ENCODE results near the gene TRPV6. TPM values are rescaled to one million over a fixed set of nuclear protein-coding genes. Genes with fewer than 3 reads are reported as not detected.

The TRPV6 gene
- total RNA-seq, 1 experiment from 2014 or later: 1.7 TPM

GRCh38 chr7:142869434-142869833 lies 16.1 kb downstream of the TRPV6 start:
- H3K9ac ChIP-seq (ENCODE audit: low read length): no peak overlapping the region
- H3K4me1 ChIP-seq (ENCODE audit: control insufficient read depth in 1 of 2, insufficient read depth in 2 of 2, low read length in 2 of 2): no peaks in the 10 kb centered on the region
- intact Hi-C loops (cut with micrococcal nuclease): no loop called here
- no peaks in the 10 kb centered on the region for H3K9me2 ChIP-seq (ENCODE audit: insufficient read depth)
- TF ChIP-seq EGR1 (IDR thresholded peaks at IDR 0.05; ENCODE audit: low read depth): no peak
- no peak for TF ChIP-seq JUND (IDR thresholded peaks at IDR 0.05)
- TF ChIP-seq CBX3 (IDR thresholded peaks at IDR 0.05; ENCODE audit: low read depth): no peak
- TF ChIP-seq REST (IDR thresholded peaks at IDR 0.05; ENCODE audit: low read depth): no peak
- DNase-seq (ENCODE audit: low read depth, low spot score) (no peak), ATAC-seq (no peak)
- no peak overlapping the region for H2AFZ ChIP-seq (ENCODE audit: low read depth, low read length, poor library complexity, severe bottlenecking)
- no peaks in the 10 kb centered on the region for H3K79me2 ChIP-seq (ENCODE audit: insufficient read depth, low read length)
- ChIA-PET CTCF (no interaction called here), POLR2A (no interaction called here), RAD21 (ENCODE audit: low non-redundant PET in 1 of 2, low total read pairs in 2 of 2, uncharacterized antibody in 2 of 2, unreplicated experiment in 2 of 2) (no interaction called here)
- H3K4me2 ChIP-seq (ENCODE audit: low read length): no peak overlapping the region
- no TSS peak for BruUV-seq (replicated peaks)
- no peak overlapping the region for H3K27ac ChIP-seq (ENCODE audit: low read depth, low read length)
- no peaks in the 10 kb centered on the region for H3K9me3 ChIP-seq (ENCODE audit: control insufficient read depth in 1 of 2, insufficient read depth in 1 of 2, low read depth in 1 of 2, low read length in 2 of 2)
- H3K36me3 ChIP-seq (ENCODE audit: control insufficient read depth in 1 of 2, insufficient read depth in 2 of 2, low read length in 2 of 2): no peaks in the 10 kb centered on the region
- no peaks in the 10 kb centered on the region for H4K20me1 ChIP-seq (ENCODE audit: insufficient read depth)
- no peaks in the 10 kb centered on the region for H3K27me3 ChIP-seq (ENCODE audit: insufficient read depth, low read length)
- no peak overlapping the region for H3K4me3 ChIP-seq (replicated peaks in 1 of 2; ENCODE audit: low read depth in 1 of 2, low read length in 2 of 2)

GRCh38 chr7:142868986-142869415 lies 16.5 kb downstream of the TRPV6 start:
- ChIA-PET CTCF (no interaction called here), POLR2A (no interaction called here), RAD21 (ENCODE audit: low non-redundant PET in 1 of 2, low total read pairs in 2 of 2, uncharacterized antibody in 2 of 2, unreplicated experiment in 2 of 2) (no interaction called here)
- no peak for DNase-seq (ENCODE audit: low read depth, low spot score)
- Histone ChIP-seq H3K9me3 (ENCODE audit: control insufficient read depth in 1 of 2, insufficient read depth in 1 of 2, low read depth in 1 of 2, low read length in 2 of 2) (no peaks in the 10 kb centered on the region), H3K9me2 (ENCODE audit: insufficient read depth) (no peaks in the 10 kb centered on the region), H3K4me1 (ENCODE audit: control insufficient read depth in 1 of 2, insufficient read depth in 2 of 2, low read length in 2 of 2) (no peaks in the 10 kb centered on the region), H3K4me3 (replicated peaks in 1 of 2; ENCODE audit: low read depth in 1 of 2, low read length in 2 of 2) (no peak overlapping the region), H3K27ac (ENCODE audit: low read depth, low read length) (no peak overlapping the region), H3K4me2 (ENCODE audit: low read length) (no peak overlapping the region), H3K27me3 (ENCODE audit: insufficient read depth, low read length) (no peaks in the 10 kb centered on the region), H3K36me3 (ENCODE audit: control insufficient read depth in 1 of 2, insufficient read depth in 2 of 2, low read length in 2 of 2) (no peaks in the 10 kb centered on the region), H3K9ac (ENCODE audit: low read length) (no peak overlapping the region), H2AFZ (ENCODE audit: low read depth, low read length, poor library complexity, severe bottlenecking) (no peak overlapping the region), H4K20me1 (ENCODE audit: insufficient read depth) (no peaks in the 10 kb centered on the region), H3K79me2 (ENCODE audit: insufficient read depth, low read length) (no peaks in the 10 kb centered on the region)
- BruUV-seq (replicated peaks): no TSS peak
- intact Hi-C loops (cut with micrococcal nuclease): no loop called here
- ATAC-seq: no peak
- no peak for TF ChIP-seq YY1 (IDR thresholded peaks at IDR 0.05; ENCODE audit: extremely low read depth, insufficient replicate concordance, low read depth, low read length)
- no peak for TF ChIP-seq EGR1 (IDR thresholded peaks at IDR 0.05; ENCODE audit: low read depth)
- no peak for TF ChIP-seq CTCF (IDR thresholded peaks at IDR 0.05 in 2 of 3, conservative IDR thresholded peaks at IDR 0.05 in 1 of 3; ENCODE audit: borderline replicate concordance in 1 of 3, insufficient read depth in 1 of 3, low read depth in 2 of 3, low read length in 2 of 3)
- no peak for TF ChIP-seq ZFX (IDR thresholded peaks at IDR 0.05)
- TF ChIP-seq ATF3 (IDR thresholded peaks at IDR 0.05): no peak
- TF ChIP-seq JUND (IDR thresholded peaks at IDR 0.05): no peak
- TF ChIP-seq REST (IDR thresholded peaks at IDR 0.05; ENCODE audit: low read depth): no peak
- no peak for TF ChIP-seq FOSL1 (IDR thresholded peaks at IDR 0.05; ENCODE audit: low read depth)
